ENCODE measurements around the gene NXN.

DNA sequence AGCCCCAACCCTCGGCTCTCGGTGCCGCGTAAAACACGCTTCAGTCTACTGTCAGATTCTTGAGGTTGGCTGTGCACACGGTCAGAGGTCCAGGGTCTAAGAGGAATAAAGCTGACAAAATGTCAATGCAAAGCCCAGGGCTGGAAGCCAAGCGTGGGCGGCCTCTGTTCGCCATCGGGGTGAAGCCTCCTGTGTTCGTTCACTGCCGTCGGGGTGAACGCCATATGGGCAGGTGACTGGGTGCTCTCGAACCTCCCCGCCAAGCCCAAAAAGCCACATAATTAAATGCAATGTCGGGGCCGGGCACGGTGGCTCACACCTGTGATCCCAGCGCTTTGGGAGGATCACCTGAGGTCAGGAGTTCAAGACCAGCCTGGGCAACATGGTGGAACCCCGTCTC, 152.8 kb downstream of the NXN start:
- TF ChIP-seq ZNF274 (IDR thresholded peaks at IDR 0.05; ENCODE audit: low read depth, low read length), result no peak
- no peak for TF ChIP-seq SUZ12 (IDR thresholded peaks at IDR 0.05; ENCODE audit: extremely low read depth, insufficient read depth, insufficient read length)
- no peak for TF ChIP-seq YY1 (IDR thresholded peaks at IDR 0.05; ENCODE audit: insufficient read depth, insufficient read length)

Data from NT2/D1 (cell line).